ENCODE measurements around the gene RTTN.

- TF ChIP-seq CTCF (CRISPR knock-in tag; IDR thresholded peaks at IDR 0.05) (no peak), SP2 (CRISPR knock-in tag; IDR thresholded peaks at IDR 0.05) (no peak), FOXK1 (CRISPR knock-in tag; IDR thresholded peaks at IDR 0.05; ENCODE audit: borderline replicate concordance, low read depth) (no peak), REST (IDR thresholded peaks at IDR 0.05; ENCODE audit: borderline replicate concordance in 1 of 2, low read depth in 1 of 2, low read length in 2 of 2) (no peak), RBAK (CRISPR knock-in tag; IDR thresholded peaks at IDR 0.05) (no peak), ARID4A (CRISPR knock-in tag; IDR thresholded peaks at IDR 0.05; ENCODE audit: borderline replicate concordance) (no peak), PRPF4 (IDR thresholded peaks at IDR 0.05; ENCODE audit: low read depth, low read length, poor library complexity, severe bottlenecking) (no peak)
These were observed 186.4 kb downstream of the RTTN start for GRCh38 chr18:70019136-70019535.
